DMS79 (cell line): ENCODE data around the gene VPS52.

ENCODE experiments used
- DNase-seq: peaks from one replicate; lab custom pipeline; 2025; lab: John Stamatoyannopoulos, UW

The VPS52 gene, protein sequence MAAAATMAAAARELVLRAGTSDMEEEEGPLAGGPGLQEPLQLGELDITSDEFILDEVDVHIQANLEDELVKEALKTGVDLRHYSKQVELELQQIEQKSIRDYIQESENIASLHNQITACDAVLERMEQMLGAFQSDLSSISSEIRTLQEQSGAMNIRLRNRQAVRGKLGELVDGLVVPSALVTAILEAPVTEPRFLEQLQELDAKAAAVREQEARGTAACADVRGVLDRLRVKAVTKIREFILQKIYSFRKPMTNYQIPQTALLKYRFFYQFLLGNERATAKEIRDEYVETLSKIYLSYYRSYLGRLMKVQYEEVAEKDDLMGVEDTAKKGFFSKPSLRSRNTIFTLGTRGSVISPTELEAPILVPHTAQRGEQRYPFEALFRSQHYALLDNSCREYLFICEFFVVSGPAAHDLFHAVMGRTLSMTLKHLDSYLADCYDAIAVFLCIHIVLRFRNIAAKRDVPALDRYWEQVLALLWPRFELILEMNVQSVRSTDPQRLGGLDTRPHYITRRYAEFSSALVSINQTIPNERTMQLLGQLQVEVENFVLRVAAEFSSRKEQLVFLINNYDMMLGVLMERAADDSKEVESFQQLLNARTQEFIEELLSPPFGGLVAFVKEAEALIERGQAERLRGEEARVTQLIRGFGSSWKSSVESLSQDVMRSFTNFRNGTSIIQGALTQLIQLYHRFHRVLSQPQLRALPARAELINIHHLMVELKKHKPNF

DNA sequence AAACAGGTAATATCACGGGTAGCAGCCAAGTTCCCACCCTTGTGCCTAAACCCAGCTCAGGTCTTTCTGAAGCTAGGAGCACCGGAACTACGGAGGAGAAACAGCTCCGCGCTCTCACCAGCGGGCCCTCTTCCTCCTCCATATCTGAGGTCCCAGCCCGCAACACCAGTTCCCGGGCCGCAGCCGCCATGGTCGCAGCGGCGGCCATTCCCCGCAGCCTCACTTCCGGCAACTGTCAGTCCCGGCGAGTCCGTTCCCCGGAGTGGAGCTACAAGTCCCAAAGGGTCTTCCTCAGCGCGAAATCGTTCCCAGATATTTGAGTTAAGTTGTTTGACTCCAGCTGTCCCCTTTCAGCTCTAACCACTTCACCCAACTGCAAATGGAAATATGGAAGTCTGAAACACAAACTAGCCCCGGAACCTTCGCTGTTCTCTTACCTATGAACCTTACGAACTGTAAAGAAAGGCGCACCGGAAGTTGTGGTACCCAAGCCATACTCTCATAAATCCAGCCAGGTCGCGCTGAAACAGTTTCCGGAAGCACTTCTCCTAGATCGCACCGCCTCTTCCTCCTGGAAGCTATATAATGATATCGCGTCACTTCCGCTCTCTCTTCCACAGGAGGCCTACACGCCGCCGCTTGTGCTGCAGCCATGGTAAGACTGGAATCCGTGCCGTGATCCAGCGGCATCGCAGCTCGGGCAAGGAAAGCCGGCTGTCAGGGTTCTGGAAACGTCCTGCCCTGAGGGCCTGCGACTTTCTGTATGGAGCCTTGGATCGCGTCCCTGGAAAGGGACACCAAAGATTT, at the start of gene VPS52, which contains the start of gene RPS18:
VPS52 (minus strand) TSS at position 409 of the 807 bp plus-strand sequence; CDS start at position 208, 201 bp downstream.
RPS18 (plus strand) TSS at position 608 of the 807 bp plus-strand sequence; CDS start at position 653, 45 bp downstream.
- peak; percentile 95 for DNase-seq

DNA sequence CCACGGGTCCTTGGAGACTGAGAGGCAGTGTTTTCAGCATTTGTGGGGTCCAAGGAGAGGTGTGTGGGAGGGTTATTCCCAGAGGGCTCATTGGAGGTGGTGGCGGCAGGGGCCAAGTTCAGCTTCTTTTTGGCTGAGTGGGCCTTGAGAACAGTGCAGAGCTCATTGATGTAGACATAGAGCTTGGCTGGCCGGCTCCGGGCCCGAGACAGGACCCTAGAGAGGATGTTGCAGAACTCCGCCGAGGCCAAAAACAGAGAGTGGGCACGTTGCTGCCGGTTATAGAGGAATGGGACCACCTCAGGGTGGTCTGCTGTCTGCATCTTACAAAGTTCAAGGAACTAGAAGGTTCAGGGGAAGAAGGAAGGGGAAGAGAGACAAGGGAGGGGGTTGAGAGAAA, 49.6 kb upstream of the VPS52 start:
- DNase-seq: no peak

DNA sequence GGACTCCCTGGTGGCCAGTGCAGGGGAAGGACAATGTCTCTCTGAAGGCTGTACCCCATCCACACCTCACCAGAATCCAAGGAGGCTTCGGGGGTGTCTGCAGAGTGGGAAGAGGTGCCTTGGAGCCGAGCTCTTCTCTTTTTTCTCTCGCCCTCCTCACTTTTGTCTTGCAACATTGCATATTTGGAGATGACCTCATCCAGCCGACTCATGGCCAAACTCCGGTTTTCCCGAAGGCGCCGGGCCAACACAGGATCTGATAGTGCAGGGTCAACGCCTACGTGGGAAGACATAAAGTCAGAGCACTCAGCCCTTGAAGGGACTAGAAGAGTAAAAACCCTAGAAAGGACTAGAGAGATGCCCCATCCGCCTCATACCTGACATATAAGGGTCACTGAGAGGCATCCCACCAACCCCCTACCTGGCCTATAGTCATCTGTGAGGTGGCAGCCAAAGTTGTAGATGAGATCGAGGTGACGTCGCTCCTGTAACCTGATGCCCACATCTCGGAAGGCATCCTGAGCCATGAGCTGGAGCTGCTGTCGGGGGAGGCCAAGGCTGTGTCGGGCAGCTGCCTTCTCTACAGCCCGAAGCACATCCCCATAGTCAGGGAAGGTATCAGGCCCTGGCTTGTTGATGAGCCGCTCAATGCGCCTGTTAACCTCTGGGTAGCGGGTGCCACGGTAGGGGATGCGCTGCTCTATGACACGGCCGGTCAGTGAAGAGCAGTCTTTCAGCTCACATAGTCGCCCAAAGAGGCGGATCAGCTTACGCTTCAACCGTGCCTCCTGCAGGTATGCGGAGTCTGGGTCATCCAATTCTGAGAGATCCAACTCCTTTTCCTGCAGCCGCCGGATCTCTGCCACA, 48.9 kb upstream of the VPS52 start:
- no peak for DNase-seq

DNA sequence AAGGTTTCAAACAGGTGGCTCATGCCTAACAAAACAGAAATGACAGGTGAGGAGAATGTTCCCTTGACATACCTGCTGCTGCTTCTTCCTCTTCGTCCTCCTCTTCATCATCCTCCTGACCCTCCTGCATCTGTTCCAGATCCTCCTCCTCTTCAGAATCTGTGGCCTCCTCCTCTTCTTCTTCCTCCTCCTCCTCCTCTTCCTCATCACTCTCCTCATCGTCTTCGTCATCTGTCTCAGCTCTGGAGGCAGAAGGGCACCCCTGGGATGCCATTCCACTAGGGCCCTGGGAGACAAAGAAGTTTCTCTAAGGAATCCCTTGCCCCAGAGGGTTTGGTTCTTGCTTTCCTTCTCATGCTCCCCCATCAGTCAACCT, 48.3 kb upstream of the VPS52 start:
- DNase-seq: no peak

DNA sequence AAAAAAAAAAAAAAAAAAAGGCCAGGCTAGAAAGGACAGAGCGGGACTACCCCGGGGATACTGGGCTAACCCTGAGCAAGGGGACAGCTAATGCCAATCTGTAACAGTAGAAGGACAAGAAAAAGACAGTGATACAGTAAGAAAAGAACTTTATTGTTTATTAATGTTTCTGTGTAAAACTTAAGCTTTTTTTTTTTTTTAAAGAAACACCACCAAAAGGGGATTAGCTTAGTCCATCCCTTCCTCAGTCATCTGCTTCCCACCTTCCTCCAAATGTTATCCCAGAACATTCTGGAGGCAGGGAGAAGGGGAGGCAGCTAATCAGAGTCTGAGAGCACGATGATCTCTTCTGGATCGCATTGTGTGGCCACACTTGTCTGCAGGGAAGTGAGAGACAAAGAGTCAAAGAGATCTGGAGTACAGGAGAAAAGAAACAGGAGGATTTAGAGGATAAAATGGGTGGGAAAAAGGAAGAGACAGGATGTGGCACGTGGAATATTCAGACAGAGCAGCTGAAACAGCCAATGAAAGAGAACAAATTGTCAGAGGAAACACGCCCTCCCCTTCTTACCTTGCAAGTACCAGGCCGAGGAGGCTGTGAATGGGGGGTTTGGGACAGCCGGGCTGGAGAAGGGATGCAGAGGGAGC, 46.9 kb upstream of the VPS52 start:
- DNase-seq: no peak

DNA sequence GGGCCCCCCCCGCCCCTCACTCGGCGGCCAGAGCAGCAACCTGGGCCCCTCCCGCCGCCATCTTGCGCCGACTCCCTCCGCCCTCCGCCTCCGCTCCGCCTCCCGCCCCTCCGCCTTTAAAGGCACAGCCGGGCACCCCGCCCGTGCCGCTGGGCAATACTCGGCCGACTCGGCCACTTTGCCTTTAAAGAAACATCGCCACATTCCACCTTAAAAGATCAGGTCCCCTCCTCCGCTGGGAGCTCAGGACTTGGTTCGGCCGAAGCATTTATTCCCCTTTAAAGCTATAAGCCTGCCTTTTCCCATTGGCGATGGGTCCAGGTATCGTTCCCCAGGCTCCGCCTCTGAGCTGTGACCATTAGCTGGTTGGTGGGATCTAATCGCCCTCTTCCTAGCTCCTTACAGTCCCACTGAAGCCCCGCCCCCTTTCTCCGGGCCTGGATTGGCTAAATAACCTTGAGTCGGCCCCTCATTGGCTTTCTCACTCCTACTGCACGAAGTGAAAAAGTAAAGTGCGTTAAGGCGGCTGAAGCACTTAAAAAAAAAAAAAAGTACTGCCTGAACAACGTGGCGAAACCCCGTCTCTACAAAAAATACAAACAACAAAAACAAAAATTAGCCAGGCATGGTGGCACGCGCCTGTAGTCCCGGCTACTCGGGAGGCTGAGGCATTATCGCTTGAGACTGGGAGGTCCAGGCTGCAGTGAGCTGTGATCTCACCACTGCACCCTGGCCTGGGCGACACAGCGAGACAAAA, 46.2 kb upstream of the VPS52 start, which contains the start of gene ZBTB22:
ZBTB22 (minus strand) TSS at position 76 of the 757 bp plus-strand sequence. CDS start 828 bp downstream, outside the sequence.
- DNase-seq: peak; percentile 99

DNA sequence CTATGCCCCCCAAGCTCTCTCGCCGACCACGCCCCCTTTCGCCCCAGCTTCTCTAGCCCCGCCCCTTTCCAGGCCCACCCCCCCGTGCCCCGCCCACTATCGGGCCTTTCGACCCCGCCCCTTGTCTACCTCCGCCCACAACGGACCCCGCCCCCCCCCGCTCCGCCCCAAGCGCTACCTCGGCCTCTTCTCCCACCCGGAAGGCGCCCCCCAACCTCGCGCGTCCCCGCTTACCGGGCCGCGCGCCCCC, 45.7 kb upstream of the VPS52 start:
- DNase-seq: no peak

DNA sequence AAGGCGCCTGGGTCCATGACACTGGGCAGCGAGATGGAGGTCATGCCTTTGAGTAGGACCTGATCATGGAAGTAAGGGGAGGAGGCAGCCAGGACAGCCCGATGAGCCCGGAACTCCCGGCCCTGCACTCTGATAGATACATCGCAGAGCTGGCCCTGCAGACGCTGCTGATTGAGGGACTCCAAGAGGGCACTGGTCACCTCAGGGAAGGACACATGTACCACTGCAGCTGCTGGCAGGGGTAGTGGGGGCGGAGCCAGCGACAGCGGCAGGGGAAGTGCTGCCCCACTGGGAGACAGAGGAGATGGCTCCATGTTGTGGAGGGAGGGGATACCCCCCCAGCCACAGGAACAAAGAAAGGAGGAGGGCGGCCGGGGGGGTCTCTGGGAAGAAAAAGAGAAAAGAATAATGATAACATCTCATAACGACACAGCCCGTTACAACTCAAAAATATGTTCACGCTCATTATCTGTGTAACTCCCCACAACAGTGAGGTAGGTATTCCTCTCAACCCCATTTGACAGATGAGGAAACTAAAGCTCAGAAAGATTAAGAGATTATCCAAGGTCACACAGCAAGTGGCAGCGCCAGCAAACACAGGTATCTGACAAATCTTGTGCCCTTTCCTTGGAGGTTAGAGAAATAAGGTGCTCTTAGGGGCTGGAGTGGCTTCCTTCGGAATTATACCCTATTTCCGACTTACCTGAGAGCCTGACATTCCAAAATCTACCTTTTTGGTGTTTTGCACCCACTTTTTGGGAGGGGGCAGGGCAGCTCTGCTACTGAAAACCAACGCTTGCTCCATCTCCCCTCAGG, 45.1 kb upstream of the VPS52 start:
- DNase-seq: no peak

DNA sequence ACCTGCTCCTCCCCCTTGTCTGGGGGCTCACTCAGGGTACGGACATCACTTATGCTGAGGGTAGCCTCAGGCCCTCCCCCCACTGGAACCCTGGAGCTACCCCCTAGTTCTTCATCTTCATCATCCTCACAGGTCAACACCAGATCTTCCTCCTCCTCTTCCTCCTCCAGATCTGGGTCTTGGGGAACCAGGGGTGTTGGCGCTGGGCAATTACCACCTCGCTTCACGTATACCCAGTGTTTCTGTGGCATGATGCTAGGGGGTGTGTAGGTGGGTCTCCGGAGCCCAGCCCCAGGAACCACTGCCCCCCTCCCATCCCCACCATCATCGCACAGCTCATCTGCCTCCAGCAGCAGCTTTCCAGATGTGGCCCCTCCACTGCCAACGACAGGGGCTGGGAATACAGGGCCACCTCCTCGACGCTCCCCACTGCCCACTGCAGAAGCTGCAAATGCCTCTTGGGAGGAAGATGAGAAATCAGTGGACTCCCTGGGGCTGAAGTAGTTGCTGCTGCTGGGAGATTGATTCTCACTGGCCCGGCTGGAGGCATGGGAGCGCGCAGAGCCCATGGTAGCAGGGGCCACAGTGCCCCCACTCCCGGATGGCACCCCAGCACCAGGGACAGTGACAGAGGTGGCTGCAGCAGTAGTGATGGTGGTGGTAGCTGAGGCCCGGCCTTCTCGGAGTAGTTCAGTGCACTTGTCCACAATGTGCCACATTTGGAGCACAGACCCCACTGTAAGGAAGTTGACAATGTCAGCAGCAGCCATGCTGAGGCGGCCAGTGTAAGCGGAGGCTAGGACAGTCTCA, 44.3 kb upstream of the VPS52 start:
- DNase-seq: no peak

DNA sequence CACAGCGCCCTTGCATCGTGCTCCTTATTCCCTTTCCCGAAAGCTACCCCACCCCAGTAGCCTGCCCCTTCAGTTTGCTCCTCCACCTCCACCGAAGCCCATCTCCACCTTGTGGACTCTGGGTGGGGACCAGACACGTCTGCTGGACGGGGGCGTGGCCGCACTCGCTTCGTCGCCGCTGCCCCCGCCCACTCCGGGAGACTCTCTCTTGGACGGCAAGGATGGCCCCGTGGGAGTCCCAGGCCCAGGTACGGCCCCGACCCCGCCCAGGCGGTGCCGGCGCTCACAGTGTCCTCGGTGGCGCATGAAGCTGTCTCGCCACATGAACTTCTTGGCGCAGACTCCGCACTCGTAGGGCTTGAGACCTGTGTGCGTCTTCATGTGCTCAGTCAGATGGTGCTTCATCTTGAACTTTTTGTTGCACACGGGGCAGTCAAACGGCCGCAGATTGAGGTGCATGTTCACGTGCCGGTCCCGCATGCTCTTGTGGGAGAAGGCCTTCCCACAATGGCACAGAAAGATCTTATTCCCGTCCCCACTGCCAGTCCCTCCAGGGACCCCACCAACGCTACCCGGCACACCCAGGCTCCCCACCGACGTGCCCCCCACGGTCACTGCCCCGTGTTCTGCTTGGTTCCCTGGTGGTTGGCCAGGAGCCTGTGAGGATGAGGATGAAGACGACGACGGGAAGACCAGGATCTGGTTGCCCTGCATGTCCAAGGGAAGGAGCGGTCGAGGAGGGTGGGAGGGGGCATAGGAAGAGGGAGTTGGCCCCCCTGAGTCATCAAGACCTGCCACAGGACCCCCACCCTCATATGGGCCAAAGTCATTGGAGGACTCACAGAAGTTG, 43.5 kb upstream of the VPS52 start:
- DNase-seq: peak; percentile 24

DNA sequence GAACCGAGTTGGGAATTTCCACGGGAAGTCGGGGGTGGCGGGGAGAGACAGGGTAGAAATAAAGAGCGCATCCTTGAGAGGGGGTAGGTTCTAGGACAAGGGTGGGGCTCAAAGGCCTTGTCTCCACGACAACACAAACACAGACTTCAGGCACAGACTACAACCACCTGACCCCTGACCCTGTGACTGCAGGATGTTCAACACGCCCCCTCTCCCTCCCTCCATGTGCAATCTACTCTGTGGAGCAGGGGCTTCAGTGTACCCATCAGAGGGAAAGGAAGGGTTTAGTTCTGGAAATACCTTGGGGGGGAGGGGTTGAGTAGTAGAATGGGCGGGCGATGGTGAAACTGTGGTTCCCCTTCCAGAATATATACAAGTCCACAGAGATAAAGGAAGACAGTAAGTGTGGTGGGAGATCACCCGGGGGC, 42.9 kb upstream of the VPS52 start:
- DNase-seq: peak; percentile 26

DNA sequence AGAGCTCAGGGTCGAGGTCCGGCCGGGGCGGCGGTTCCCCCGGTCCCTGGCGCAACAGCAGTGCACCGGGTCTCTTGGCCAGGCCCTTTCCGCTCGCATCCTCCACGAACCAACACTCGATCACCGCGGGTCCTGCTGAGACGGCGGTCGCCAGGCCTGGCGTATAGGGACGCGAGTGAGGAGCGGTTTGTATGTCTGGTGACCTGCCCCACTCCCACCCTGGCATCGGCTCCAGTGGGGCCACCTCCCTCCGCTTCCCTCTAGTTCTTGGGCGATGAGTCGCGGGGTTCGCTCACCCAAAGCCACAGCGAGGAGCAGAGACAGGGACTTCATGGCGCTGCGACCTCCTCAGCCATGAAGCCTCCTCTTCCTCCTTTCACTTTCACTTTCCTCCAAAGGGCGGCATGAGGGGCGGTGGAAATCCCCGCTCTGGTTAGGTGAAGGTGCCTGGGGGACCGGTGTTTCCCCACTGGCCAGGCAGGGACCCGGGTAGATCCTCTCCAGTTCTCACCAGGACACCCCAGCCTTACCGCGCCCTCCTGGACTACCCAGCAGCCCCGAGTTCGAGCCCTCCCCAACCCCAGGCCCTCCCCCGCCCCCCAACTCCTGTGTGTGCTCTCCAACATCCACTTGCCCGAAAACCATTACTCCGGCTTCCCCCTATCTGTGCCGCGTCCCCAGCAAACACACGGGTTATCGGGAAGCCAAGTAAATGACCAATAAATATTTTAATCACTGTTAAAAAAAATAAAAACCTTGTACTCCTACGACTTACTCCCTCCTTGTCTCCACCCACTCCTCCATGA, 42.2 kb upstream of the VPS52 start, which contains the start of gene TAPBP:
TAPBP (minus strand) TSS at position 370 of the 806 bp plus-strand sequence; CDS start at position 333, 37 bp downstream.
- DNase-seq: peak; percentile 39

DNA sequence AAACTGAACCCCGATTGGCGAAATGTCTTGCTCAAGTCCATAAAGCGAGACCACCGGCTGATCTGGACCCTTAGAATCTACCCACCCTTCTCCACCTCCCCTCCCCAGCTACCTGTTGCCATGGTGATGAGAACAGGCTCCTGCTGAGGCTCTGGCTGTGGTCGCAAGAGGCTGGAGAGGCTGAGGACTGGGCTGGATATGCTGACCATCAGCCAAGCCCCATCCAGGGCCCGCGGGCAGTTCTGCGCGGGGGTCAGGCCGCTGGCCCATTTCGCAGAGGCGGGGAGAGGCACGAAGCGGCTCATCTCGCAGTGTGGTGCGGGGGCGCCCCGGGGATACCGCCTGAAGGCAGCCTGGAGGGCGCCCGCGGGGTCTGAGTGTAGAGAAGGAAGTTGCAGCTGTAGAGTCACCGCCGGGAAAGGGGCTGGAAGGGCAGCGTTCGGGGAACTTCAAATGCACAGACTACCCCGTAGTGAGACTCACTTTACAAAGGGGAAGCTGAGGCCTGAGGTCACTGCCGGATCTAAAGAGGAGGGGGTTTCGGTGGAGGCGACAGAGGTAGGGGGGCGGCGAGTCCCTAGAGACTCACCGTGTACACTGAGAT, 41.5 kb upstream of the VPS52 start:
- DNase-seq: peak; percentile 43

DNA sequence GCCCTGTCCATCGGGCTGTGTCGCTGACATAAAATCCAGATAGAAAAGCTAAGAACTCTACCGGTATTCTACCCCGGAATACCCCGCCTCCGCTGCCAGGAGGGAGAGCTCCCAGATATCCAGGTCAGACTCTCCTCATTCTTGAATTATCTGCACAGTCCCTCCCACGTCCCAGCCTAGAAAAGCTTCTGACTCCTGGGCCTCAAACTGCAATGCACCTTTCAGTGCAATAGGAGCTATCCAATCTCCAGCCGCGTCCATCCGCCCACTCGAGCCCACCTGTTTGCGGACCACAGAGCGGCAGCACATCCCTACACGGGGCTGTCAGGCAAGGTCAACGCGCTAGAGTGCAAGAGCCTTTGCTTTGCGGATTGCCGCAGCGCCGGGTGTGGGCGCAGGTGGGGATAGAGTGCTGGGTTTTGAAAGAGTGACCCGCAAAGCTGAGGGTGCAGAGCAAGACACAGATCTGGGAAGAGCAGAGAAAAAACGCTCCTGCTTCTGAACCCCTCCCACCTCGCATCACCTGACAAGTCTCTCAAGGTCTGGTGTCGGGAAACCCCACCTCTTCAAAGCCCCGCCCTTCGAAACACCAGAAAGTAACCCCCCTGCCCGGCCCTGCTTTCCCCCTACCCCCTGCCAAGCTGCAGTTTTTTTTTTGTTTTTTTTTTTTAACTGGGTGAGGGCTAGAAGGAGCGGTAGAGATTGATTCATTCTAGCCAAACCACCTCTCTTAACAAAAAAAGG, 40.9 kb upstream of the VPS52 start:
- DNase-seq: peak; percentile 82

DNA sequence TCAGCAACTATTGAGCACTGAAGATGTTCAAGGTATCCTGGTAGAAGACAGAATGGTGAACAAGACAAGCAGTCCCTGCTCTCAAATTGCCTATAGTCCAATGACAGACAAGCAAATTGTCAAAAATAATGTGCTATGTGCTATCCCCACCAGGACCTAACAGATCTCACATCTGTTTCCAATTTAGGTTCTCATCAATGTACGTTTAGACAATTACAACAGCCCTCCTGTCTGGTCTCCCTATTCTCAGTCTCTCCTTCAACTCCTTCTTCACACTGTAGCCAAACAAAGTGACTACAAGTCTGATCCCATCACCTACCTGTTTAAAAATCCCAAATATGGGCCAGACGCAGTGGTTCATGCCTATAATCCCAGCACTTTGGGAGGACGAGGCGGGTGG, 34.7 kb upstream of the VPS52 start:
- DNase-seq: no peak
